Transverse colon (tissue), 4 donors: ENCODE measurements around the gene PML. TPM values are rescaled to one million over a fixed set of nuclear protein-coding genes. Genes with fewer than 3 reads are reported as not detected.

Source experiments
- DNase-seq: peaks from one replicate; pipeline ENCODE4 v3.0.0-alpha.2; 2019
- H3K27ac ChIP-seq, 4 donors: fragments of 200-600 bp; sonication (generic); 2 replicates each; pipeline ENCODE4 v1.5.1; 2016 to 2018; ENCODE audit warnings: inconsistent platforms in 4 of 4
- H3K27me3 ChIP-seq: fragments of 200-600 bp; sonication (generic); 2 replicates; pipeline ENCODE4 v1.5.1; 2017; ENCODE audit warnings: inconsistent platforms
- H3K36me3 ChIP-seq, 4 donors: fragments of 200-600 bp; sonication (generic); 2 replicates each; pipeline ENCODE4 v1.5.1; 2017 to 2019; ENCODE audit warnings: inconsistent platforms in 4 of 4
- H3K4me1 ChIP-seq, 4 donors: fragments of 200-600 bp; sonication (generic); 2 replicates each; pipeline ENCODE4 v1.5.1; 2017 to 2020; ENCODE audit warnings: inconsistent platforms in 4 of 4
- H3K4me3 ChIP-seq, 4 donors: fragments of 200-600 bp; sonication (generic); 1 replicate in 1 of 4; 2 replicates in 3 of 4; pipeline versions ENCODE4 v1.5.1 to v1.6.1; 2017 to 2019; ENCODE audit warnings: inconsistent platforms in 4 of 4
- H3K9me3 ChIP-seq, 2 donors: fragments of 200-600 bp; sonication (generic); 2 replicates each; pipeline ENCODE4 v1.5.1; 2017 to 2019; ENCODE audit warnings: inconsistent platforms in 2 of 2
- CTCF ChIP-seq, 5 experiments: fragments of 200-600 bp in 3 of 5; fragments of 450-650 bp in 2 of 5; sonication (generic) in 3 of 5; IDR thresholded peaks; 1 replicate in 2 of 5; 2 replicates in 3 of 5; pipeline ENCODE4 v1.5.1; 2016 to 2017; ENCODE audit warnings: antibody characterized with exemption in 5 of 5, inconsistent platforms in 3 of 5, mild to moderate bottlenecking in 2 of 5, moderate library complexity in 1 of 5
- EP300 ChIP-seq: sonication (generic); formaldehyde crosslinking; IDR thresholded peaks from one replicate; pipeline ENCODE4 v1.6.1; 2017; ENCODE audit warnings: antibody characterized with exemption, low read depth
- POLR2A ChIP-seq: fragments of 450-650 bp; IDR thresholded peaks from one replicate; pipeline ENCODE4 v1.6.1; 2016; ENCODE audit warnings: antibody characterized with exemption, mild to moderate bottlenecking, moderate library complexity
- POLR2AphosphoS5 ChIP-seq, 3 donors: sonication (generic); formaldehyde crosslinking; IDR thresholded peaks; one replicate each; pipeline ENCODE4 v1.6.1; 2016; ENCODE audit warnings: antibody characterized with exemption in 3 of 3
- WGBS, 2 donors: methylation state at CpG; one replicate each; pipeline ENCODE4 v1.1.5; 2018; ENCODE audit warnings: low coverage in 1 of 2; 5-methylcytosine and 5-hydroxymethylcytosine counted together
- in situ Hi-C, 4 donors: fragments of 200-750 bp; cut with MboI; loops; one replicate each; pipeline versions ENCODE4 v1.15.0 to v1.15.1; 2017; ENCODE audit warnings: low sequenced_read_pairs in 3 of 4, low pct_ligation_motif_present in 1 of 4, low pct_unique_long_range_greater_than_20kb in 1 of 4
- intact Hi-C: fragments of 100-400 bp; cut with DNase I; formaldehyde crosslinking; loops from one replicate; pipeline ENCODE4 v1.15.1; 2023; ENCODE audit warnings: low total_unique reads
- total RNA-seq, 4 donors: library from RNA; depleted of rRNA; stranded (reverse); fragments of >200 nt; gene quantifications; one replicate each; pipeline ENCODE4 v1.1.0, GENCODE V29; 2016

Gene PML
- total RNA-seq, 4 donors from 2014 or later = 35.1 to 128 (median 70.0) TPM

- Histone ChIP-seq H3K4me1 (peaks cover 0 to 8% (median 2%) of the 10 kb centered on the region in 4 donors), H3K9me3 (no peaks in the 10 kb centered on the region), H3K4me3 (no peak overlapping the region), H3K27me3 (no peaks in the 10 kb centered on the region), H3K36me3 (peaks cover 0 to 30% (median 7%) of the 10 kb centered on the region in 4 donors), H3K27ac (peak overlapping the region in 3 of 4 donors; percentile 27 to 67 (median 38))
- DNase-seq = no peak
- in situ Hi-C loops (loop anchor here in 1 of 4 donors (10.0 kb wide), 1 partner anchor 63 kb away; no protein-coding TSS in a partner anchor), intact Hi-C loops (loop anchor here (1.0 kb wide), 1 partner anchor 19 kb away; no protein-coding TSS in a partner anchor)
- TF ChIP-seq EP300 (no peak), POLR2A (no peak), POLR2AphosphoS5 (IDR thresholded peaks at IDR 0.05) (no peak), CTCF (IDR thresholded peaks at IDR 0.05) (no peak)
- 71 to 90% methylated on average over 3 of the region's 3 CpGs for WGBS, 2 donors
Measured at GRCh38 chr15:74027688-74028087, 33.2 kb downstream of the PML start.

DNA sequence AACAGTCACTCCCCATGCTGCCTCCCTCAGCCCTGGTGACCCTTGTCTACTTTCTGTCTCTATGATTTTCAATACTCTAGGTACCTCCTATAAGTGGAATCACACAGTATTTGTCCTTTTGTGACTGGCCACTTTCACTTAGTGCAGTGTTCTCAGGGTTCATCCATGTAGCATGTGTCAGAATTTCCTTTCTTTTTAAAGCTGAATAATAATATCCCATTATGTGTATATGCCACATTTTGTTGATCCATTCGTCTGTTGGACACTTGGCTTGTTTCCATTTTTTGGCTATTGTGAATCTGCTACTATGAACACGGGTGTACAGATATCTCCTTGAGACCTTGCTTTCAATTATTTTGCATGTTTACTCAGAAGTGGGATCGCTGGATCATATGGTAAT lies 34.1 kb downstream of the PML start:
- 56 to 73% methylated on average over 2 to 3 of the region's 3 CpGs for WGBS, 2 donors
- no peaks in the 10 kb centered on the region for H3K27me3 ChIP-seq
- TF ChIP-seq CTCF (IDR thresholded peaks at IDR 0.05) (no peak), POLR2AphosphoS5 (IDR thresholded peaks at IDR 0.05) (no peak), EP300 (no peak), POLR2A (no peak)
- H3K4me3 ChIP-seq = no peak overlapping the region
- no peak for DNase-seq
- H3K4me1 ChIP-seq = peaks cover 0 to 8% (median 2%) of the 10 kb centered on the region in 4 donors
- H3K9me3 ChIP-seq = no peaks in the 10 kb centered on the region
- in situ Hi-C loops (loop anchor here in 1 of 4 donors (10.0 kb wide), 1 partner anchor 64 kb away; no protein-coding TSS in a partner anchor), intact Hi-C loops (loop anchor here (1.0 kb wide), 1 partner anchor 20 kb away; no protein-coding TSS in a partner anchor)
- peak overlapping the region in 2 of 4 donors; percentile 38 to 67 for H3K27ac ChIP-seq
- H3K36me3 ChIP-seq = peaks cover 0 to 22% (median 3%) of the 10 kb centered on the region in 4 donors

DNA sequence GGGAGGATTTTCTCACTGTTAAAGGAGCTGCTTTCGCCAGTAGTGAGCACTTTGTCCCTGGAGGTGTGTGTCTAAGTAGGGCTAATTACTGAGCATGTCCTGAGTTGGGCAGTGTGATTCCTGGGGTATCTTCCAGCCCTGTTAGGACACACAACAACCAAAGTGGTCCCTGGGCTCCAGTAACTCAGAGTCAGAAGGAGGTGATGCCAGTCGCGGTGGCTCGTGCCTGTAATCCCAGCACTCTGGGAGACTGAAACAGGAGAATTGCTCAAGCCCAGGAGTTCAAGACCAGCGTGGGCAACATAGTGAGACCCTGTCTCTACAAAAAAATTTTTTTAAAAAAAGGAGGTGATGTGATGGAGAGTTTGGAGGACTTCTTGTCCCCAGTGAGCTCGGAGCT lies 37.5 kb downstream of the PML start:
- Histone ChIP-seq H3K9me3 (no peaks in the 10 kb centered on the region), H3K36me3 (peaks cover 0 to 8% (median 3%) of the 10 kb centered on the region in 4 donors), H3K4me3 (no peak overlapping the region), H3K27ac (no peak overlapping the region), H3K27me3 (no peaks in the 10 kb centered on the region), H3K4me1 (peaks cover 0 to 9% (median 7%) of the 10 kb centered on the region in 4 donors)
- no peak for DNase-seq
- 91% methylated on average over 6 of the region's 6 CpGs; no CpG with 5 or more reads in 1 of the 2 donors for whole genome bisulfite sequencing, 2 donors
- in situ Hi-C loops (loop anchor here in 1 of 4 donors (10.0 kb wide), 1 partner anchor 47 kb away; no protein-coding TSS in a partner anchor), intact Hi-C loops (no loop called here)
- TF ChIP-seq POLR2AphosphoS5 (IDR thresholded peaks at IDR 0.05) (no peak), CTCF (IDR thresholded peaks at IDR 0.05) (no peak), POLR2A (no peak), EP300 (no peak)

GRCh38 chr15:74032606-74033561 lies 38.4 kb downstream of the PML start:
- H3K27ac ChIP-seq = no peak overlapping the region
- in situ Hi-C loops (loop anchor here in 1 of 4 donors (10.0 kb wide), 1 partner anchor 48 kb away; no protein-coding TSS in a partner anchor), intact Hi-C loops (no loop called here)
- no peak overlapping the region for H3K4me3 ChIP-seq
- no peaks in the 10 kb centered on the region for H3K9me3 ChIP-seq
- DNase-seq = no peak
- H3K4me1 ChIP-seq = peaks cover 0 to 8% (median 5%) of the 10 kb centered on the region in 4 donors
- H3K27me3 ChIP-seq = no peaks in the 10 kb centered on the region
- peaks cover 0 to 8% (median 0%) of the 10 kb centered on the region in 4 donors for H3K36me3 ChIP-seq
- TF ChIP-seq CTCF (IDR thresholded peaks at IDR 0.05) (no peak), POLR2AphosphoS5 (IDR thresholded peaks at IDR 0.05) (no peak), EP300 (no peak), POLR2A (no peak)
- WGBS, 2 donors = 84% methylated on average over 10 of the region's 16 CpGs; no CpG with 5 or more reads in 1 of the 2 donors
